DOHH2 (cell line): ENCODE results near the gene SLC22A15.

Experiments
- EZH2phosphoT487 ChIP-seq: fragments of 200-600 bp; sonication (generic); IDR thresholded peaks from 2 replicates; pipeline ENCODE4 v1.6.1; 2017; ENCODE audit warnings: borderline replicate concordance, mild to moderate bottlenecking, antibody characterized with exemption, low read length, moderate library complexity, mixed read lengths
- TF ChIP-seq, protein P1 (sequence below): fragments of 200-600 bp; sonication (generic); IDR thresholded peaks from one replicate; pipeline ENCODE4 v1.5.1; 2014; ENCODE audit warnings: antibody characterized with exemption, mild to moderate bottlenecking, low read depth, low read length; ENCODE audit not compliant: poor library complexity, severe bottlenecking

DNA sequence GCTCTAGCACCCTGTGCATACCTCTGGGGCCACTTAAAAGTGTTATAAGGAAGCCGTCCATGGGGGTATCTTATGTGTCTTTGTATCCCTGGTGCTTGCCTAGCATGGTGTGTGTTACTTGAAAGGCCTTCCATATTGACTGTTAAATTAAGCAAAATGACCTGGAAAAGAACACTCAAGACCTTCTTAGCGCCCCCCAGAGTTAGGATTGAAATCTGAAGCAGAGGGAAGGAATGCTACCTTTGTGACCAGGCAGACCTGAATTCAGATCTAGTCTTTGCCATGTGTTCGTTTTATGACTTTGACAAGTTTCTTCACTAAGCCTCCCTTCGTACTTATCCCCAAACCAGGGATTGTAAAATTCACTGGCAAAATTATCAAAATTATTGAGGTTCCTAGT lies 59.9 kb downstream of the SLC22A15 start:
- TF ChIP-seq, protein P1, sequence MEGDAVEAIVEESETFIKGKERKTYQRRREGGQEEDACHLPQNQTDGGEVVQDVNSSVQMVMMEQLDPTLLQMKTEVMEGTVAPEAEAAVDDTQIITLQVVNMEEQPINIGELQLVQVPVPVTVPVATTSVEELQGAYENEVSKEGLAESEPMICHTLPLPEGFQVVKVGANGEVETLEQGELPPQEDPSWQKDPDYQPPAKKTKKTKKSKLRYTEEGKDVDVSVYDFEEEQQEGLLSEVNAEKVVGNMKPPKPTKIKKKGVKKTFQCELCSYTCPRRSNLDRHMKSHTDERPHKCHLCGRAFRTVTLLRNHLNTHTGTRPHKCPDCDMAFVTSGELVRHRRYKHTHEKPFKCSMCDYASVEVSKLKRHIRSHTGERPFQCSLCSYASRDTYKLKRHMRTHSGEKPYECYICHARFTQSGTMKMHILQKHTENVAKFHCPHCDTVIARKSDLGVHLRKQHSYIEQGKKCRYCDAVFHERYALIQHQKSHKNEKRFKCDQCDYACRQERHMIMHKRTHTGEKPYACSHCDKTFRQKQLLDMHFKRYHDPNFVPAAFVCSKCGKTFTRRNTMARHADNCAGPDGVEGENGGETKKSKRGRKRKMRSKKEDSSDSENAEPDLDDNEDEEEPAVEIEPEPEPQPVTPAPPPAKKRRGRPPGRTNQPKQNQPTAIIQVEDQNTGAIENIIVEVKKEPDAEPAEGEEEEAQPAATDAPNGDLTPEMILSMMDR, result no peak
- no peak for TF ChIP-seq EZH2phosphoT487
